OCI-LY1 (cell line): Measurements from ENCODE around the gene AP2B1.

Experiments
- H2AFZ ChIP-seq: fragments of 200-600 bp; sonication (generic), shearing (Covaris generic); 2 replicates; pipeline ENCODE4 v1.6.0; 2014; ENCODE audit warnings: antibody characterized with exemption, mild to moderate bottlenecking, low read length
- H3F3A ChIP-seq: fragments of 200-600 bp; sonication (generic), shearing (Covaris generic); 2 replicates; pipeline ENCODE4 v1.6.0; 2014; ENCODE audit warnings: mild to moderate bottlenecking, antibody characterized with exemption, low read length, moderate library complexity; ENCODE audit not compliant: insufficient read depth
- H3K27ac ChIP-seq: fragments of 200-600 bp; sonication (generic); 2 replicates; pipeline ENCODE4 v1.5.1; 2014; ENCODE audit warnings: low read length, mixed run types, mild to moderate bottlenecking, low read depth; ENCODE audit not compliant: poor library complexity, severe bottlenecking
- H3K27me3 ChIP-seq: fragments of 200-600 bp; sonication (generic); 2 replicates; pipeline ENCODE4 v1.6.0; 2014; ENCODE audit warnings: antibody characterized with exemption, mild to moderate bottlenecking, low read length, moderate library complexity; ENCODE audit not compliant: insufficient read depth
- H3K36me3 ChIP-seq: fragments of 200-600 bp; sonication (generic); 2 replicates; pipeline ENCODE4 v1.6.1; 2014; ENCODE audit warnings: mild to moderate bottlenecking, antibody characterized with exemption, low read length, moderate library complexity, mixed read lengths; ENCODE audit not compliant: insufficient read depth
- H3K4me1 ChIP-seq: fragments of 200-600 bp; sonication (generic); 2 replicates; pipeline ENCODE4 v1.5.1; 2014; ENCODE audit warnings: mild to moderate bottlenecking, low read length, moderate library complexity; ENCODE audit not compliant: insufficient read depth, severe bottlenecking
- H3K4me2 ChIP-seq: fragments of 200-600 bp; sonication (generic), shearing (Covaris generic); 2 replicates; pipeline ENCODE4 v1.6.1; 2014; ENCODE audit warnings: low read length
- H3K4me3 ChIP-seq: fragments of 200-600 bp; sonication (generic); 2 replicates; pipeline ENCODE4 v1.5.1; 2014; ENCODE audit warnings: low read length, low read depth, mild to moderate bottlenecking, mixed read lengths; ENCODE audit not compliant: poor library complexity, severe bottlenecking
- H3K79me2 ChIP-seq: fragments of 200-600 bp; shearing (Covaris generic); 2 replicates; pipeline ENCODE4 v1.6.1; 2016; ENCODE audit warnings: mixed run types, low read length, mixed read lengths; ENCODE audit not compliant: insufficient read depth
- H3K9ac ChIP-seq: fragments of 200-600 bp; sonication (generic), shearing (Covaris generic); 2 replicates; pipeline ENCODE4 v1.6.1; 2014; ENCODE audit warnings: mild to moderate bottlenecking, low read length, mixed read lengths
- H3K9me2 ChIP-seq: fragments of 200-600 bp; sonication (generic), shearing (Covaris generic); 2 replicates; pipeline ENCODE4 v1.6.1; 2014; ENCODE audit warnings: low read depth, mild to moderate bottlenecking, low read length, mixed read lengths
- H3K9me3 ChIP-seq: fragments of 200-600 bp; shearing (Covaris generic); 2 replicates; pipeline ENCODE4 v1.6.1; 2014; ENCODE audit warnings: low read length, mixed read lengths
- H4K20me1 ChIP-seq: fragments of 200-600 bp; sonication (generic), shearing (Covaris generic); 2 replicates; pipeline ENCODE4 v1.6.0; 2016; ENCODE audit warnings: mild to moderate bottlenecking, low read length; ENCODE audit not compliant: insufficient read depth
- CTCF ChIP-seq: fragments of 200-600 bp; sonication (generic), shearing (Covaris generic); IDR thresholded peaks from 2 replicates; pipeline ENCODE4 v1.5.1; 2017; ENCODE audit warnings: mild to moderate bottlenecking, antibody characterized with exemption, low read length, moderate library complexity, mixed read lengths
- EZH2 ChIP-seq: fragments of 200-600 bp; sonication (generic), shearing (Covaris generic); IDR thresholded peaks from 2 replicates; pipeline ENCODE4 v1.8.0; 2017; ENCODE audit warnings: borderline replicate concordance, mixed run types, mild to moderate bottlenecking, antibody characterized with exemption, low read length, moderate library complexity, mixed read lengths

AP2B1 gene

GRCh38 chr17:35596530-35597233 lies 9.6 kb downstream of the AP2B1 start:
- no peaks in the 10 kb centered on the region for H3K27me3 ChIP-seq
- H3K9me2 ChIP-seq, result no peaks in the 10 kb centered on the region
- H3K4me3 ChIP-seq, result no peak overlapping the region
- no peaks in the 10 kb centered on the region for H3K4me1 ChIP-seq
- peaks cover 63% of the 10 kb centered on the region for H3K36me3 ChIP-seq
- no peaks in the 10 kb centered on the region for H3K9me3 ChIP-seq
- no peaks in the 10 kb centered on the region for H3F3A ChIP-seq
- H3K27ac ChIP-seq, result no peak overlapping the region
- no peaks in the 10 kb centered on the region for H4K20me1 ChIP-seq
- TF ChIP-seq EZH2 (no peak), CTCF (no peak)
- no peak overlapping the region for H3K9ac ChIP-seq
- peaks cover 4% of the 10 kb centered on the region for H3K79me2 ChIP-seq
- no peak overlapping the region for H3K4me2 ChIP-seq
- H2AFZ ChIP-seq, result no peak overlapping the region

DNA sequence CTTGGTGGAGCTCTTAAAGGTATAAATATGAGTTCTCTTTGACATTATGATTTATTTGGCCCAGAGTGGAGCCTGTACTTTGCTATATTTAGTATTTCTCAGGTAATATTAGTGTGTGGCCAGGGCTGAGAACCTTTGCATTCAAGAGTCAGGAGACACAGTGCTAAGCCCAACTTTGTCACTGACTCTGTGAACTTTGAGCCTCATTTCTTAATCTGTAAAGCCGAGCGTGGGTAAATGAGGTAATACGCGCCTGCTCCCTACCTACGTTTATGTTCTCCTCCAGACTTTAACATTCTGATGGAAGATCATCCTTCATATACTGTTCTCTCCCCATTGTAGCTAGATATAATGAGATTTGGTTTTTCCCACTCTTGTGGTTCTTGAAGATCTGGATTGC lies 10.5 kb downstream of the AP2B1 start:
- no peaks in the 10 kb centered on the region for H3K9me2 ChIP-seq
- no peak overlapping the region for H3K9ac ChIP-seq
- H3K36me3 ChIP-seq, result peaks cover 71% of the 10 kb centered on the region
- H3F3A ChIP-seq, result no peaks in the 10 kb centered on the region
- H3K79me2 ChIP-seq, result no peaks in the 10 kb centered on the region; the same call in 1 of the 2 replicates
- no peaks in the 10 kb centered on the region for H3K27me3 ChIP-seq
- no peaks in the 10 kb centered on the region for H3K9me3 ChIP-seq
- no peak overlapping the region for H3K4me3 ChIP-seq
- no peak overlapping the region for H3K27ac ChIP-seq
- H4K20me1 ChIP-seq, result no peaks in the 10 kb centered on the region
- H3K4me2 ChIP-seq, result no peak overlapping the region
- H2AFZ ChIP-seq, result no peak overlapping the region
- TF ChIP-seq EZH2, result no peak
- no peak for TF ChIP-seq CTCF
- no peaks in the 10 kb centered on the region for H3K4me1 ChIP-seq

DNA sequence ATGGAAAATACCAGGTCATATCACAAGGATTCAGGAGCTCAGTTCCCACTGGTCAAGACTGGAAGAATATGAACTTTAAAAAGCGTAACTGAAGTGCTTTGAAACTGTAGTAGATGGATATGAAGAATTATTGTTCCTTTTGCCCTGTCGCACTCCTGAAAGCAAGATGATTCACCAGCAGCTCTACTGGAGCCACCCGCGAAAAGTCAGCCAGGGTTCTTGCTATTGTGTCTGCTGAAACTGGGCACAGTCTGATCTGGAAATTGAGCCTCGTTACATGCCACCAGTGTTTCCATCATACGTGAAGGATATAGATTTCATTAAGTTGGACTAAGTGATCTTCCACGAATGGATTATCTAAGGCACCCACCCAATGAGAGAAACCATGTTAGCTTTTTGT lies 16.6 kb downstream of the AP2B1 start:
- Histone ChIP-seq H3K4me1 (no peaks in the 10 kb centered on the region), H2AFZ (no peak overlapping the region)

More for the DNA sequence above, 16.6 kb downstream of the AP2B1 start:
- Histone ChIP-seq H3K79me2 (no peaks in the 10 kb centered on the region), H4K20me1 (no peaks in the 10 kb centered on the region), H3K36me3 (peaks cover 58% of the 10 kb centered on the region), H3K4me3 (no peak overlapping the region), H3K9me3 (no peaks in the 10 kb centered on the region), H3K9ac (no peak overlapping the region), H3F3A (no peaks in the 10 kb centered on the region), H3K27me3 (no peaks in the 10 kb centered on the region), H3K4me2 (no peak overlapping the region), H3K9me2 (no peaks in the 10 kb centered on the region), H3K27ac (no peak overlapping the region)
- TF ChIP-seq EZH2 (no peak), CTCF (no peak)
